Measurements from ENCODE around the gene HDAC11.

Gene HDAC11

GRCh38 chr3:13513051-13513912 lies 33.2 kb downstream of the HDAC11 start:
- no peak overlapping the region for H3K27ac ChIP-seq
- no peak for TF ChIP-seq CTCF (conservative IDR thresholded peaks at IDR 0.05)
- TF ChIP-seq ZFX (IDR thresholded peaks at IDR 0.05), result no peak

DNA sequence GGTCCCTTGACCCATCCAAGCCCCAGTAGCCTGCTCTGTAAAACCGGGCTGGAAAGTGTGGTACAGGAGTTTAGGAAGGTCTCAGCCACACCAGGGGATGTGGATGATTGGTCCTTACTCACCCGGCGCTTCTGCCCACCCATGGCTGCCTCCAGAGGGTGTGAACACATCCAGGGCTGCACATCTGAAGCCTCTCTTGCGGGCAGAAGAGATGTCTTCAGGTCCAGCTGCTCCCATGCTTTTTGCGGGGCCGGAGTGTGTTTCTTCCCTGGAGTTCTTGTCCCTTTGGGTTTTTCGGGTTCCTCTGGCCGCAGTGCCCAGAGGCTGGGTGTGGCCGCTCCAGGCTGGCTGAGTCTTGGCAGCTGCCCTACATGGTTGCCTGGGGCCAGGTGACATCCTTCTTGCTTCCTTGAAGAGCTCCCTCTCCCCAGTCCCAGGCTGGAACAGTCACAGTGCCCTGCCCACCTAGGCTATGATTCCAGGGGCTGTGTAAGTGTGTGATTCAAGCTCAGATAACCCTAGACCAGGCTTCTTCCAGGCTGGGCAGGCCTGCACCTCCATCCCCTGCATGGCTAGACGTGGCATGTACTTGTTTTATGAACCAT lies 33.9 kb downstream of the HDAC11 start:
- H3K27ac ChIP-seq, result no peak overlapping the region
- TF ChIP-seq CTCF (conservative IDR thresholded peaks at IDR 0.05) (no peak), ZFX (IDR thresholded peaks at IDR 0.05) (no peak)

GRCh38 chr3:13514639-13515435 lies 34.7 kb downstream of the HDAC11 start:
- no peak for TF ChIP-seq ZFX (IDR thresholded peaks at IDR 0.05)
- TF ChIP-seq CTCF (conservative IDR thresholded peaks at IDR 0.05), result no peak
- H3K27ac ChIP-seq, result no peak overlapping the region

- no peak overlapping the region for H3K27ac ChIP-seq
- TF ChIP-seq ZFX (IDR thresholded peaks at IDR 0.05) (no peak), CTCF (conservative IDR thresholded peaks at IDR 0.05) (no peak)
Measured at GRCh38 chr3:13515786-13516759, 36.0 kb downstream of the HDAC11 start.

DNA sequence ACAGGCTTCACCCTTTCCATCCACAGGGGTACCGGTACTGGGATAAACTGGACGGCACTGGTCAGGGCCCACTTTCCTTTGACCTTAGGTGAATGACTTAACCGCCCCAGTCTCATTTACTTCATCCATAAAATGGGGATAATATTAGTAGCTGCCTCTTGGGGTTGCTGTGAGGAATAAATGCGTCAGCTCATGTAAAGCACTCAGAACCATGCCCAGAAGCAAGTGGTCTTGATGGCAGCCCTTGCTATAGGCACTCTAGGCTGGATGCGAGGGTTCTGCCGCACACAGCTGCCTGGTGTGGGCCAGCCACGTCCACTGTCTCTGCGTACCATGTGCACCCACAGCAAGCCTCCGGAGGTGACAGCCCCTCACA lies 36.6 kb downstream of the HDAC11 start:
- no peak overlapping the region for H3K27ac ChIP-seq
- TF ChIP-seq CTCF (conservative IDR thresholded peaks at IDR 0.05), result no peak
- no peak for TF ChIP-seq ZFX (IDR thresholded peaks at IDR 0.05)

- no peak for TF ChIP-seq ZFX (IDR thresholded peaks at IDR 0.05)
- H3K27ac ChIP-seq, result no peak overlapping the region
Measured at GRCh38 chr3:13517253-13517977, 37.3 kb downstream of the HDAC11 start.
